Transverse colon (tissue), 4 donors: ENCODE measurements around the gene NFKB1.

Source experiments
- CTCF ChIP-seq, 5 experiments: fragments of 200-600 bp in 3 of 5; fragments of 450-650 bp in 2 of 5; sonication (generic) in 3 of 5; IDR thresholded peaks; 1 replicate in 2 of 5; 2 replicates in 3 of 5; pipeline ENCODE4 v1.5.1; 2016 to 2017; ENCODE audit warnings: antibody characterized with exemption in 5 of 5, inconsistent platforms in 3 of 5, mild to moderate bottlenecking in 2 of 5, moderate library complexity in 1 of 5
- EP300 ChIP-seq: sonication (generic); formaldehyde crosslinking; IDR thresholded peaks from one replicate; pipeline ENCODE4 v1.6.1; 2017; ENCODE audit warnings: antibody characterized with exemption, low read depth
- POLR2A ChIP-seq: fragments of 450-650 bp; IDR thresholded peaks from one replicate; pipeline ENCODE4 v1.6.1; 2016; ENCODE audit warnings: antibody characterized with exemption, mild to moderate bottlenecking, moderate library complexity
- POLR2AphosphoS5 ChIP-seq, 3 donors: sonication (generic); formaldehyde crosslinking; IDR thresholded peaks; one replicate each; pipeline ENCODE4 v1.6.1; 2016; ENCODE audit warnings: antibody characterized with exemption in 3 of 3

- TF ChIP-seq POLR2A: no peak
- TF ChIP-seq CTCF (IDR thresholded peaks at IDR 0.05): no peak
- TF ChIP-seq EP300: no peak
- no peak for TF ChIP-seq POLR2AphosphoS5 (IDR thresholded peaks at IDR 0.05)
Observed at GRCh38 chr4:102497986-102498385, 3.2 kb upstream of the NFKB1 start.
